GM12874 (cell line): ENCODE measurements around the gene FBXW7.

Source experiments
- TF ChIP-seq, protein P1 (sequence below): IDR thresholded peaks from 2 replicates; pipeline ENCODE4 v1.5.1; 2011; ENCODE audit warnings: low read depth, mild to moderate bottlenecking, control low read depth, low read length, moderate library complexity; ENCODE audit not compliant: insufficient read depth

Gene FBXW7

DNA sequence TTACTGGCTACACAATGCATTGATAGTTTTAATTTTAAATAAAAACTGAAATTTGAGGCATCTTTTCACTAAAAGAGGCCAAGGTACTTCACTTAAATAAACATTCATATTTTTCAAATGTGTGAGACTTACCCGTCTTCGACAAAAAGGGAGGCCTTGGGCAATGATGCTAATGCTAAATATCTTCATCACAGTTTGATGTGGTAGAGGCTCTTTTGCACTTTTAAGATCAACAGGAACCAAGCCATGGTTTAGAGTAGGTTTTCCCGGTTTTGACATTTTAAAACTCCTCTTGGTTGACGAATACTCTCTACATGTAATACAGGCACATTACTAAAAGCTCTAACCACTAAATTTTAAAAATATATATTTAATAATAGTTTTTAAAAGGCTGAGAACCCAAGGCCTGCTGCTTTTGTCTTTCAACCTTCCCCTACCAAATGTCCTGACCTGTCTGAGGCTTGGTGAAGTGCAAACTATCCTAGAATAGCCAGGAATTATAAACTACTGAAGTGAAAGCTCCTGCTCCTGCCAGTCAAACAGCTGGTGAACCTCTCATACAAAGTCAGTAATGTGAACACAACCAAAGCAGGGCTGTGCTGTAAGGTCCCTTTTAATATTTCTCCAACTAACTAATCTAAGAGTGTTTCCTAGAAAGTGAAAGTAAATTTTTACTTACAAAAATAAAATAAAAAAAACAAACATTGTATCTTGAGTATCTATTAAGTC lies 153.7 kb downstream of the FBXW7 start:
- TF ChIP-seq, protein P1, sequence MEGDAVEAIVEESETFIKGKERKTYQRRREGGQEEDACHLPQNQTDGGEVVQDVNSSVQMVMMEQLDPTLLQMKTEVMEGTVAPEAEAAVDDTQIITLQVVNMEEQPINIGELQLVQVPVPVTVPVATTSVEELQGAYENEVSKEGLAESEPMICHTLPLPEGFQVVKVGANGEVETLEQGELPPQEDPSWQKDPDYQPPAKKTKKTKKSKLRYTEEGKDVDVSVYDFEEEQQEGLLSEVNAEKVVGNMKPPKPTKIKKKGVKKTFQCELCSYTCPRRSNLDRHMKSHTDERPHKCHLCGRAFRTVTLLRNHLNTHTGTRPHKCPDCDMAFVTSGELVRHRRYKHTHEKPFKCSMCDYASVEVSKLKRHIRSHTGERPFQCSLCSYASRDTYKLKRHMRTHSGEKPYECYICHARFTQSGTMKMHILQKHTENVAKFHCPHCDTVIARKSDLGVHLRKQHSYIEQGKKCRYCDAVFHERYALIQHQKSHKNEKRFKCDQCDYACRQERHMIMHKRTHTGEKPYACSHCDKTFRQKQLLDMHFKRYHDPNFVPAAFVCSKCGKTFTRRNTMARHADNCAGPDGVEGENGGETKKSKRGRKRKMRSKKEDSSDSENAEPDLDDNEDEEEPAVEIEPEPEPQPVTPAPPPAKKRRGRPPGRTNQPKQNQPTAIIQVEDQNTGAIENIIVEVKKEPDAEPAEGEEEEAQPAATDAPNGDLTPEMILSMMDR = no peak

DNA sequence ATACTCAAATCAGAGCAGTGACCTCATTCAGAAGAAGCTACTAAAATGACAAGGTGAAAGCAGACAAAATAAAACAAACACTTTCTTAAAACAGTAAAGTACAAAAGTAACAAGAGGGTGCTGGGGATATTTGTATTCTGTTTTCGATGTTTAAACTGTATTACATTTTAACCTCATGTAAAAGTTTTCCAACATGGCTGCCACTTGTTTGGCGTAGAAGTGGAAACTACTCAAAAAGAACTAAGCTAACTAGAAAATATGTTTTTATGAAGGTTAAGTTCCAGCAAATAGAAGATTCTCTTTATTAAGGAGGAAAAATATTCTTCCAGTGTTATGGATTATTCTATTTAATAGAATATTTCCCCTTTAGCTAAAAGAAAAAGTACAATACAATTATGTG lies 155.0 kb downstream of the FBXW7 start:
- TF ChIP-seq, protein P1 = no peak

DNA sequence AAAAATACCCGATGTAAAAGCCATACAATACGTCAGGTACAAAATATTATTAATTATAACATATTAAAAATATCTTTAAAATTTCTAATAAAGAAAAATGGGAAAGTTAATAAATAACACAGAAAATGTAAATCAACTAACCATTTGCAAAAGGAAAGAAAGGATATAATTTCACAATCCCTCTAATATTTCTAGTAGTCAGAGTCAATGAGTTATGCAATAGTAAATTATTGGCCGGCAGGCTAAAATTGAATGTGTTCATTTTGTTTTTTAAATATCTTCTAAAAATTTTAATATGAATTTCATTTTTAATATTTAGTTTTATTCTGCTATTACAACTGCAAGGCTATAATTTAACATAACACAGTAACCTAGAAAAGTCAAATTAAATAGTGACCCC lies 155.7 kb downstream of the FBXW7 start:
- TF ChIP-seq, protein P1 = no peak

DNA sequence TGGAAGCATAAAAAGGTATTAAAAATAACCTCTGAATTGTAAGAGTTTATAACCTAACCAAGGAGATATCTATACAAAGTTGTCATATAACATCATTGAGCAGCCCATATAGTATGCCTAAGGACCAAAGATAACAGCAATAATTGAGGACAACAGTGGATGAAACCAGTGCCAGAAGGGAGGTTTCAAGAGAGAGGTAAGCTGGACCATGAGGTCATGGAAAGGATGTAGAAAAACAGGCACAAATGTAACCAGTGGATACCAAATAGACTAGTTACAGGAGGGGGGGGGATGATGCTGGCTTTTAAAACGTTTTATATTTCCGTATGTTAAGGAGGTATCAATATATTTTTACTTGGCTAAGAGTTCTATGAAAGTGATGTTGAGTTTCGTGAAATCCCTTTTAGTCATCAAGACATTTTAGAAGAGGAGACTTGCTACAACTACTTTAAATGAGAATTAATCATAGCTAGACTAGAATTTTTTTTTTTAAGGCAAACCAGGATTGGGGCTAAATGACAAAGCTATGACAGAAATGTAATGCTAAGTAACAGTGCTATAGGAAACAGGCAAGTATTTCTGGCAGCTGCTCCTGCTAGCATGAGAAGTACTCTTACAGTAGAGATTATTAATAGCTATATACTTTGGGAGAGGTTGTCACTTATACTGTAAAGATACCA lies 161.1 kb downstream of the FBXW7 start:
- TF ChIP-seq, protein P1 = no peak

DNA sequence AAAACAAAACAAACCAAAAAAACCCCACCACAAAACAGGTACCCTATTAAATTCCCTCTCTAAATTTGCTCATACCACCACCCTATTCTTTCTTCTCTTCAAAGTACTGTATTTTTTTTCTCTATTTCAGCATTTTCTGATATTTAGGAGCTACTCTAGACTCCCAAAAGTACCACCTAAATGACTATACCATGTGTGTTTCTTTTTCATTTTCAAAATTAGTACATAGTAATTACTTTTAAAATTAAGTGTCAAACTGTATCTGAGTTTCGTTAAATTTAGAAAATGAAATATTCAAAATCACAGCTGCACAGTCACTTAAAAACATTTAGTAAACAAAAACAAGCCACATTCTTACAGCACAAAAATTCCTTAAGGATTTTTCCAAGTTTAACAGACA lies 161.7 kb downstream of the FBXW7 start:
- TF ChIP-seq, protein P1 = no peak

DNA sequence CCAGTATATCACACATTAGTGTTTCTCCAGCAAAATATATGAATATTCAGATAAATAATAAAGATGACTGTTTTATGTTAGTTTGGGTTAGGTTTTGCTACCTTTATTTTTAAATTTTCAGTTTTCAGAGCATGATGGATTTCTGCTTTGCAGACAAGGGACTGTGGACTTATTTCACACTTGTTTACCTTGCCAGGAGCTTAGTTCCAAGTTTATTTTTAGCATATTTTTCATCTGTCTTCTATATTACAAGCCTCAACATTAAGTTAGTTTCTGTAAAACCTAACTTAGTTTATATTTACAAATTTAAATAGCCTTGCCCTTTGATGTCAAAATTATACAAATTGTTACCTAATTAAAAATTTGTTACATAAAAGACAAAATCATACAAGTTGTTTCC lies 163.4 kb downstream of the FBXW7 start:
- TF ChIP-seq, protein P1 = no peak

DNA sequence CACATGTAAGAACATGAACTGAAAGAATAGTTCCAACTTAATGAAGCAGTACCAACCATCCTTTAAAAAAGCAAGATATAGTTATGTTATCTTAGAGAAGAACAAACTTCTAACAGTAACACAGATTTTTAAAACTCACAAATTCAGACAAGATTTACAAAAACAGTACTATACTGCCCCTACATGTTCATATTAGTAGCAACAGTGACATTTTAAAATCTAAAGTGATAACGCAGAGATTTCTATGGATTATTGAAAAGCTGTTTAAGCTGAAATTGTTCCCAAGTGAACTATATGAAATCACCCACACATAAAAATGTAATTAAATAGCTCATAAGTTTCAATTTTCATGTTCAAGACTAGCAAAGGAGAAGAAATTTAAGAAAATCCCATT lies 166.0 kb downstream of the FBXW7 start:
- TF ChIP-seq, protein P1 = no peak
